ENCODE data around the gene TRPM2. TPM values are rescaled to one million over a fixed set of nuclear protein-coding genes. Genes with fewer than 3 reads are reported as not detected.

TRPM2 gene
- total and polyA plus RNA-seq, 2 donors (not counting 3 experiments of a cell fraction or from before 2014, with no cell fraction given), result not detected

- Histone ChIP-seq H3K4me1 (ENCODE audit: control insufficient read depth, extremely low read depth, insufficient read depth, low read length) (no peaks in the 10 kb centered on the region), H3K4me3 (replicated peaks in 1 of 3; ENCODE audit: insufficient read depth in 1 of 3, low read depth in 1 of 3, low read length in 3 of 3) (no peak overlapping the region), H3K27ac (ENCODE audit: insufficient read depth, low read depth, low read length) (no peak overlapping the region), H3K9me1 (replicated peaks; ENCODE audit: control insufficient read depth, extremely low read depth, insufficient read depth, low read length) (no peaks in the 10 kb centered on the region), H3K36me3 (ENCODE audit: control insufficient read depth in 2 of 2, extremely low read depth in 1 of 2, insufficient read depth in 2 of 2, low read length in 2 of 2) (no peaks in the 10 kb centered on the region), H2AFZ (ENCODE audit: low read depth, low read length) (no peak overlapping the region), H3K9ac (replicated peaks; ENCODE audit: extremely low read depth, insufficient read depth, low read length) (no peak overlapping the region), H4K20me1 (replicated peaks; ENCODE audit: control insufficient read depth, extremely low read depth, insufficient read depth, low read length) (no peaks in the 10 kb centered on the region), H3K79me2 (ENCODE audit: control insufficient read depth, insufficient read depth, low read length) (no peaks in the 10 kb centered on the region), H3K9me3 (replicated peaks; ENCODE audit: control insufficient read depth, insufficient read depth, low read length) (no peaks in the 10 kb centered on the region), H3K4me2 (ENCODE audit: insufficient read depth, low read length) (no peak overlapping the region), H3K27me3 (ENCODE audit: control insufficient read depth in 2 of 2, insufficient read depth in 2 of 2, low read length in 2 of 2) (no peaks in the 10 kb centered on the region)
- dilution Hi-C loops (cut with MboI; ENCODE audit: extremely low pct_ligation_motif_present, low sequenced_read_pairs) (no loop called here), intact Hi-C loops (cut with micrococcal nuclease) (no loop called here)
- FAIRE-seq (no peak), DNase-seq (ENCODE audit: low read depth, low spot score) (no peak)
- ChIA-PET POLR2A (no interaction called here), CTCF (interaction anchor here (2.2 kb wide), 1 partner anchor 349 kb away, joined by 6 read pairs; no protein-coding TSS in a partner anchor)
- TF ChIP-seq JUN (IDR thresholded peaks at IDR 0.05; ENCODE audit: borderline replicate concordance, insufficient read depth, insufficient read length, low read depth) (no peak), FOS (IDR thresholded peaks at IDR 0.05; ENCODE audit: borderline replicate concordance, insufficient read depth, low read length) (no peak), CTCF (IDR thresholded peaks at IDR 0.05; ENCODE audit: extremely low read depth in 1 of 2, insufficient read depth in 1 of 2, low read depth in 1 of 2, low read length in 2 of 2) (no peak), POLR2AphosphoS5 (IDR thresholded peaks at IDR 0.05; ENCODE audit: insufficient read depth, low read depth, low read length) (no peak)
- TF ChIP-seq, protein P1, sequence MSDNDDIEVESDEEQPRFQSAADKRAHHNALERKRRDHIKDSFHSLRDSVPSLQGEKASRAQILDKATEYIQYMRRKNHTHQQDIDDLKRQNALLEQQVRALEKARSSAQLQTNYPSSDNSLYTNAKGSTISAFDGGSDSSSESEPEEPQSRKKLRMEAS (IDR thresholded peaks at IDR 0.05; ENCODE audit: insufficient read depth, insufficient read length), result no peak
- BruUV-seq (replicated peaks), result no TSS peak
These were observed 90.5 kb downstream of the TRPM2 start for GRCh38 chr21:44443891-44444285.

Data from endothelial cell of umbilical vein (primary cell).